ENCODE measurements around the gene LOXHD1.

DNA sequence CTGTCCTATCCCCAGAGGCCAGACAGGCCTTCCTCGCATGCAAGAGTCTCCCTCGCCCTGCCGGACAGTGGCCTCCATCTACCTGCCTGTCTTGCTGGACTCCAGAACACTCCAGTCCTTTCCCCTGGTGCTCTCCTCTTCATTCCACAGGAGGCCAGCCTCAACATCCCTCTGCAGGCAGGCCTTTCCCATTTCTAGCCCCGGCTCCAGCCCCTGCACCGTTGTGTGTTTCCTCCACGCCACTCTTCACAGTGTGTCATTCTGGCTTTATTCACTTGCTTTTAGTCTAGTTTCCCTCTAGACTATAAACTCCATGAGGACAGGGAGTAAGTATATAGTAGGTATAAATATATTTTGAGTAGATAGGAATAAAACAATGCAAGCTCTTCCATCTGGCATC, 81.2 kb downstream of the LOXHD1 start:
- TF ChIP-seq, protein P1, sequence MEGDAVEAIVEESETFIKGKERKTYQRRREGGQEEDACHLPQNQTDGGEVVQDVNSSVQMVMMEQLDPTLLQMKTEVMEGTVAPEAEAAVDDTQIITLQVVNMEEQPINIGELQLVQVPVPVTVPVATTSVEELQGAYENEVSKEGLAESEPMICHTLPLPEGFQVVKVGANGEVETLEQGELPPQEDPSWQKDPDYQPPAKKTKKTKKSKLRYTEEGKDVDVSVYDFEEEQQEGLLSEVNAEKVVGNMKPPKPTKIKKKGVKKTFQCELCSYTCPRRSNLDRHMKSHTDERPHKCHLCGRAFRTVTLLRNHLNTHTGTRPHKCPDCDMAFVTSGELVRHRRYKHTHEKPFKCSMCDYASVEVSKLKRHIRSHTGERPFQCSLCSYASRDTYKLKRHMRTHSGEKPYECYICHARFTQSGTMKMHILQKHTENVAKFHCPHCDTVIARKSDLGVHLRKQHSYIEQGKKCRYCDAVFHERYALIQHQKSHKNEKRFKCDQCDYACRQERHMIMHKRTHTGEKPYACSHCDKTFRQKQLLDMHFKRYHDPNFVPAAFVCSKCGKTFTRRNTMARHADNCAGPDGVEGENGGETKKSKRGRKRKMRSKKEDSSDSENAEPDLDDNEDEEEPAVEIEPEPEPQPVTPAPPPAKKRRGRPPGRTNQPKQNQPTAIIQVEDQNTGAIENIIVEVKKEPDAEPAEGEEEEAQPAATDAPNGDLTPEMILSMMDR (IDR thresholded peaks at IDR 0.05; ENCODE audit: borderline replicate concordance, extremely low read depth, low read length, poor library complexity, severe bottlenecking), result no peak
- no peak for TF ChIP-seq EZH2 (IDR thresholded peaks at IDR 0.05; ENCODE audit: borderline replicate concordance, low read depth, low read length, severe bottlenecking)
